IMR-90 (cell line): ENCODE data around the gene ADGRG3.

Experiments
- CTCF ChIP-seq: conservative IDR thresholded peaks from 2 replicates; pipeline ENCODE4 v1.5.1; 2012; ENCODE audit warnings: mild to moderate bottlenecking, low read depth, low read length, improper control_type of control experiment
- ELK1 ChIP-seq: fragments of 150-350 bp; IDR thresholded peaks from 2 replicates; pipeline ENCODE4 v1.6.1; 2016; ENCODE audit warnings: low read depth, mild to moderate bottlenecking, low read length, moderate library complexity, borderline replicate concordance
- MXI1 ChIP-seq: IDR thresholded peaks from 2 replicates; pipeline ENCODE4 v1.6.1; 2012; ENCODE audit warnings: low read depth, mild to moderate bottlenecking, low read length, moderate library complexity, borderline replicate concordance
- POLR2A ChIP-seq: IDR thresholded peaks from 2 replicates; pipeline ENCODE4 v1.6.1; 2012; ENCODE audit warnings: mild to moderate bottlenecking, low read depth, low read length
- RCOR1 ChIP-seq: IDR thresholded peaks from 2 replicates; pipeline ENCODE4 v1.6.1; 2012; ENCODE audit warnings: mild to moderate bottlenecking, low read length, improper control_type of control experiment; ENCODE audit not compliant: insufficient replicate concordance
- SMC3 ChIP-seq: fragments of 150-350 bp; IDR thresholded peaks from 2 replicates; pipeline ENCODE4 v1.6.1; 2016; ENCODE audit warnings: low read depth, mild to moderate bottlenecking, antibody characterized with exemption, low read length, moderate library complexity
- USF2 ChIP-seq: fragments of 150-350 bp; IDR thresholded peaks from 2 replicates; pipeline ENCODE4 v1.6.1; 2017; ENCODE audit warnings: mild to moderate bottlenecking, antibody characterized with exemption, low read length, low read depth

GRCh38 chr16:57687363-57687929 lies 19.3 kb downstream of the ADGRG3 start:
- TF ChIP-seq POLR2A (no peak), CTCF (no peak), SMC3 (no peak), MXI1 (no peak), USF2 (no peak), ELK1 (no peak), RCOR1 (no peak)
